OCI-LY3 (cell line): ENCODE data around the gene SLC8A1.

Experiments
- H2AFZ ChIP-seq: fragments of 200-600, 300-600 bp; shearing (Covaris generic); 2 replicates; pipeline ENCODE4 v1.6.0; 2014; ENCODE audit warnings: antibody characterized with exemption, low read depth, low read length
- H3K27ac ChIP-seq: fragments of 200-600, 300-600 bp; sonication (generic); 2 replicates; pipeline ENCODE4 v1.5.1; 2014; ENCODE audit warnings: mild to moderate bottlenecking, low read length, moderate library complexity, mixed read lengths
- H3K27me3 ChIP-seq: fragments of 200-600, 300-600 bp; sonication (generic); 2 replicates; pipeline ENCODE4 v1.6.1; 2014; ENCODE audit warnings: low read depth, low read length, mixed read lengths
- H3K36me3 ChIP-seq: fragments of 200-600, 300-600 bp; sonication (generic); replicated peaks from 2 replicates; pipeline ENCODE3; 2014; ENCODE audit warnings: low read depth, low read length, mixed read lengths
- H3K4me1 ChIP-seq: fragments of 300-600, 200-600 bp; sonication (generic); 2 replicates; pipeline ENCODE4 v1.6.1; 2014; ENCODE audit warnings: low read length, mixed read lengths
- H3K4me2 ChIP-seq: fragments of 200-600, 300-600 bp; sonication (generic); 2 replicates; pipeline ENCODE4 v1.6.1; 2014; ENCODE audit warnings: low read length, mixed read lengths
- H3K4me3 ChIP-seq: fragments of 300-600, 200-600 bp; sonication (generic); 2 replicates; pipeline ENCODE4 v1.5.1; 2014; ENCODE audit warnings: antibody characterized with exemption, mild to moderate bottlenecking, low read length, moderate library complexity
- H3K79me2 ChIP-seq: fragments of 300-600, 200-600 bp; shearing (Covaris generic); 2 replicates; pipeline ENCODE4 v1.6.1; 2014; ENCODE audit warnings: mild to moderate bottlenecking, low read length, mixed read lengths
- H3K9ac ChIP-seq: fragments of 300-600, 200-600 bp; shearing (Covaris generic); 2 replicates; pipeline ENCODE4 v1.6.0; 2014; ENCODE audit warnings: mild to moderate bottlenecking, low read length, moderate library complexity
- H3K9me3 ChIP-seq: fragments of 200-600, 300-600 bp; shearing (Covaris generic); 2 replicates; pipeline ENCODE4 v1.6.1; 2014; ENCODE audit warnings: low read length, mixed read lengths; ENCODE audit not compliant: insufficient read depth
- H4K20me1 ChIP-seq: fragments of 200-600, 300-600 bp; sonication (generic); 2 replicates; pipeline ENCODE4 v1.6.1; 2016; ENCODE audit warnings: low read length, mixed read lengths; ENCODE audit not compliant: insufficient read depth
- CTCF ChIP-seq: fragments of 200-600, 300-600 bp; sonication (generic); IDR thresholded peaks from 2 replicates; pipeline ENCODE4 v1.5.1; 2014; ENCODE audit warnings: antibody characterized with exemption, low read length, low read depth
- EZH2phosphoT487 ChIP-seq: fragments of 200-600 bp; shearing (Covaris generic); IDR thresholded peaks from 2 replicates; pipeline ENCODE4 v1.6.1; 2018; ENCODE audit warnings: antibody characterized with exemption, mixed run types, low read depth

The SLC8A1 gene

DNA sequence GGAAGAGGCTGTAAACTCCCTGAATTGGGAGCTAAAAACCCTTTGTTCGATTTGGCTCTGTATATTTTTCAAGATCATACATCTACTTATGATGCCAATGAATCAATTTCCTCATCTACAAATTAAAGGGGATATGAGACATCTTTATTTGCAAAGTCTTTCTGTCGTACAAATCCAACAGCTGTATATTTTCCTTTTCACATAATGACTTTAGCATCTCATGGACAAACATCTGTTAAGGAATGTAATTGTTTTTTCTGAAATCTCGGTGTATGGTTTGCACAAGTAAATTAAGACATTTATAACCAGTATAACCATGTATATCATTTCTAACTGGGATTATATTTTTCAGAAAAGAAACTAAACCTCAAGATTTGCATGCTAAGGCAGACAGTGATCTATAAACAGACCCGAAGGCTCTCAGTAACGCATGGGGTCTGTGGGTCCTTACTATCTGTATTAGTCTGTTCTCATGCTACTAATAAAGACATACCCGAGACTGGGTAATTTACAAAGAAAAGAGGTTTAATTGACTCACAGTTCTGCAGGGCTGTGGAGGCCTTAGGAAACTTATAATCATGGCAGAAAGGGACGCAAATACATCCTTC, 130.8 kb downstream of the SLC8A1 start:
- H3K9ac ChIP-seq = no peak overlapping the region
- H3K9me3 ChIP-seq = no peaks in the 10 kb centered on the region
- H3K4me3 ChIP-seq = no peak overlapping the region
- no peak overlapping the region for H3K4me2 ChIP-seq
- TF ChIP-seq EZH2phosphoT487 = no peak
- no peak for TF ChIP-seq CTCF
- no peaks in the 10 kb centered on the region for H4K20me1 ChIP-seq
- H3K79me2 ChIP-seq = no peaks in the 10 kb centered on the region
- H3K27ac ChIP-seq = no peak overlapping the region
- no peak overlapping the region for H2AFZ ChIP-seq
- no peaks in the 10 kb centered on the region for H3K36me3 ChIP-seq
- no peaks in the 10 kb centered on the region for H3K27me3 ChIP-seq
- no peaks in the 10 kb centered on the region for H3K4me1 ChIP-seq

- Histone ChIP-seq H3K9ac (no peak overlapping the region), H3K9me3 (peaks cover 5% of the 10 kb centered on the region; the same call in 1 of the 2 replicates), H3K4me1 (no peaks in the 10 kb centered on the region), H3K4me2 (no peak overlapping the region), H3K27ac (no peak overlapping the region), H4K20me1 (no peaks in the 10 kb centered on the region), H3K36me3 (no peaks in the 10 kb centered on the region), H3K4me3 (no peak overlapping the region), H3K79me2 (no peaks in the 10 kb centered on the region), H2AFZ (no peak overlapping the region), H3K27me3 (no peaks in the 10 kb centered on the region)
- TF ChIP-seq CTCF (no peak), EZH2phosphoT487 (no peak)
Measured at GRCh38 chr2:40318921-40319320, 133.0 kb downstream of the SLC8A1 start.

DNA sequence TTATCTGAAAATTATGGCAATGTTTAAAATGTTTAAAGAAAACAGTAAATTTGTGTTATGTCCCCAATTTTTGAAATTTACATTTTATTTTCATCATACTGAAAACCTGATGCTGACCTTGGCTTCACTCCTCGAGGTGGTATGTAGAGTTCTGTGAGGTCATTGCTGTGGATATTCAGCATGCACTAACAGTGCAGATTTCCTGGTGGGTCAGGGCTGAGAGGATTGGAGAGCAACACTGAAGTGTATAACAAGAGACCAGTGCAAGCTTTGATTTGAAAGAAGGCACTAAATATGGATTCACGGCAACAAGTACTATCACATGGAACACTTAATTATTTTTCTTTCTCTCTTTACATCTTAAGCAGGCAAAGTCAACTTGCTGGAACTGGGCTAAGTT, 134.1 kb downstream of the SLC8A1 start:
- Histone ChIP-seq H3K79me2 (no peaks in the 10 kb centered on the region), H2AFZ (no peak overlapping the region), H3K27ac (no peak overlapping the region), H3K4me2 (no peak overlapping the region), H3K36me3 (no peaks in the 10 kb centered on the region), H3K9me3 (peaks cover 5% of the 10 kb centered on the region; the same call in 1 of the 2 replicates), H3K4me3 (no peak overlapping the region), H3K9ac (no peak overlapping the region), H4K20me1 (no peaks in the 10 kb centered on the region), H3K4me1 (no peaks in the 10 kb centered on the region), H3K27me3 (no peaks in the 10 kb centered on the region)
- TF ChIP-seq EZH2phosphoT487 = no peak
- TF ChIP-seq CTCF = no peak

- Histone ChIP-seq H3K4me1 (no peaks in the 10 kb centered on the region), H3K79me2 (no peaks in the 10 kb centered on the region), H3K4me2 (no peak overlapping the region), H2AFZ (no peak overlapping the region), H3K9ac (no peak overlapping the region), H3K27ac (no peak overlapping the region), H3K9me3 (peaks cover 5% of the 10 kb centered on the region; the same call in 1 of the 2 replicates), H3K4me3 (no peak overlapping the region), H3K27me3 (no peaks in the 10 kb centered on the region), H3K36me3 (no peaks in the 10 kb centered on the region), H4K20me1 (no peaks in the 10 kb centered on the region)
- no peak for TF ChIP-seq CTCF
- no peak for TF ChIP-seq EZH2phosphoT487
Measured at GRCh38 chr2:40317046-40317445, 134.8 kb downstream of the SLC8A1 start.
